HEK293 (cell line): ENCODE results near the gene ADPRHL1.

Experiments
- CTCF ChIA-PET: fragments of 350-600 bp; formaldehyde crosslinking; extraction: SDS; loops from one replicate; lab custom pipeline; 2021; ENCODE audit warnings: antibody characterized with exemption; lab: Yijun Ruan, JAX
- POLR2A ChIA-PET: fragments of 300-600 bp; formaldehyde crosslinking; extraction: SDS; loops from one replicate; lab custom pipeline; 2020; ENCODE audit warnings: antibody characterized with exemption, inconsistent platforms; lab: Yijun Ruan, JAX
- H3K27ac ChIP-seq: fragments of 200-500 bp; sonication (Bioruptor generic); 2 replicates; pipeline ENCODE4 v1.5.1; 2014; ENCODE audit warnings: low read depth, low read length, control low read depth, inconsistent platforms; ENCODE audit errors: extremely low read depth
- H3K36me3 ChIP-seq, 2 experiments: fragments of 200-500 bp in 1 of 2; sonication (Bioruptor generic) in 1 of 2; 1 replicate in 1 of 2; 2 replicates in 1 of 2; pipeline ENCODE4 v1.5.1; 2014 to 2017; ENCODE audit warnings: inconsistent platforms in 2 of 2, low read length in 2 of 2; ENCODE audit not compliant: control insufficient read depth in 2 of 2, insufficient read depth in 1 of 2
- H3K4me1 ChIP-seq: fragments of 200-500 bp; sonication (Bioruptor generic); 2 replicates; pipeline ENCODE4 v1.5.1; 2014; ENCODE audit warnings: mild to moderate bottlenecking, low read length, inconsistent platforms; ENCODE audit not compliant: control insufficient read depth, insufficient read depth
- H3K4me3 ChIP-seq: 2 replicates; pipeline ENCODE4 v1.5.1; 2011; ENCODE audit warnings: low read depth, mild to moderate bottlenecking, control low read depth, low read length, moderate library complexity
- H3K9me3 ChIP-seq: fragments of 200-500 bp; sonication (Bioruptor generic); 2 replicates; pipeline ENCODE4 v1.5.1; 2014; ENCODE audit warnings: low read depth, low read length, inconsistent platforms; ENCODE audit not compliant: control insufficient read depth, insufficient read depth
- GLI2 ChIP-seq: fragments of 450-650 bp; formaldehyde crosslinking; IDR thresholded peaks from 2 replicates; pipeline ENCODE4; 2017; ENCODE audit warnings: missing biosample characterization, missing genetic modification characterization, low read depth, borderline replicate concordance
- GLI4 ChIP-seq: fragments of 450-650 bp; formaldehyde crosslinking; IDR thresholded peaks from 2 replicates; pipeline ENCODE4 v1.5.1; 2016; ENCODE audit warnings: missing biosample characterization, missing genetic modification characterization
- GLIS1 ChIP-seq: fragments of 450-650 bp; formaldehyde crosslinking; IDR thresholded peaks from 2 replicates; pipeline ENCODE4 v1.5.1; 2016; ENCODE audit warnings: missing biosample characterization, missing genetic modification characterization
- HOXA7 ChIP-seq: sonication (generic); formaldehyde crosslinking; IDR thresholded peaks from 2 replicates; pipeline ENCODE4 v1.8.1; 2022; ENCODE audit warnings: missing genetic modification reagents, borderline replicate concordance
- KLF8 ChIP-seq: fragments of 450-650 bp; formaldehyde crosslinking; IDR thresholded peaks from 2 replicates; pipeline ENCODE4 v1.5.1; 2016; ENCODE audit warnings: missing biosample characterization, missing genetic modification characterization
- MZF1 ChIP-seq: fragments of 450-650 bp; formaldehyde crosslinking; IDR thresholded peaks from 2 replicates; pipeline ENCODE4 v1.5.1; 2017; ENCODE audit warnings: missing biosample characterization, missing genetic modification characterization, borderline replicate concordance
- PRDM1 ChIP-seq: fragments of 450-650 bp; formaldehyde crosslinking; IDR thresholded peaks from 2 replicates; pipeline ENCODE4; 2016; ENCODE audit warnings: missing biosample characterization, missing genetic modification characterization
- TCF7L2 ChIP-seq: IDR thresholded peaks from 2 replicates; pipeline ENCODE4 v1.6.1; 2011; ENCODE audit warnings: low read depth, mild to moderate bottlenecking, inconsistent platforms, low read length, moderate library complexity, borderline replicate concordance
- ZNF157 ChIP-seq: fragments of 450-650 bp; formaldehyde crosslinking; IDR thresholded peaks from 2 replicates; pipeline ENCODE4 v1.5.1; 2016; ENCODE audit warnings: missing biosample characterization, missing genetic modification characterization
- ZNF350 ChIP-seq: fragments of 450-650 bp; formaldehyde crosslinking; IDR thresholded peaks from 2 replicates; pipeline ENCODE4 v1.5.0; 2017; ENCODE audit warnings: missing biosample characterization, mild to moderate bottlenecking, missing genetic modification characterization
- ZNF354C ChIP-seq: fragments of 450-650 bp; formaldehyde crosslinking; IDR thresholded peaks from 2 replicates; pipeline ENCODE4 v1.5.1; 2016; ENCODE audit warnings: missing biosample characterization, missing genetic modification characterization, low read depth, borderline replicate concordance
- ZNF426 ChIP-seq: fragments of 450-650 bp; formaldehyde crosslinking; IDR thresholded peaks from 2 replicates; pipeline ENCODE4 v1.5.1; 2017; ENCODE audit warnings: missing biosample characterization, missing genetic modification characterization, mild to moderate bottlenecking, inconsistent platforms, moderate library complexity
- ZNF544 ChIP-seq: fragments of 450-650 bp; formaldehyde crosslinking; IDR thresholded peaks from 2 replicates; pipeline ENCODE4 v1.5.0; 2017; ENCODE audit warnings: missing biosample characterization, missing genetic modification characterization
- ZNF558 ChIP-seq: fragments of 450-650 bp; formaldehyde crosslinking; IDR thresholded peaks from 2 replicates; pipeline ENCODE4 v1.5.1; 2016; ENCODE audit warnings: missing biosample characterization, missing genetic modification characterization
- ZNF600 ChIP-seq: fragments of 450-650 bp; formaldehyde crosslinking; IDR thresholded peaks from 2 replicates; pipeline ENCODE4 v1.5.1; 2016; ENCODE audit warnings: missing biosample characterization, missing genetic modification characterization
- ZNF624 ChIP-seq: fragments of 450-650 bp; formaldehyde crosslinking; IDR thresholded peaks from 2 replicates; pipeline ENCODE4 v1.5.1; 2017; ENCODE audit warnings: missing biosample characterization, missing genetic modification characterization
- ZNF629 ChIP-seq: fragments of 450-650 bp; formaldehyde crosslinking; IDR thresholded peaks from 2 replicates; pipeline ENCODE4 v1.5.1; 2017; ENCODE audit warnings: missing biosample characterization, missing genetic modification characterization
- TF ChIP-seq, protein P1 (sequence below): fragments of 450-650 bp; formaldehyde crosslinking; IDR thresholded peaks from 2 replicates; pipeline ENCODE4 v1.5.1; 2016; ENCODE audit warnings: missing biosample characterization, missing genetic modification characterization
- TF ChIP-seq, protein P2 (sequence below): fragments of 450-650 bp; formaldehyde crosslinking; conservative IDR thresholded peaks from 2 replicates; pipeline ENCODE4 v1.5.1; 2016; ENCODE audit warnings: low read depth, missing biosample characterization, missing genetic modification characterization
- TF ChIP-seq, protein P3 (sequence below): fragments of 450-650 bp; formaldehyde crosslinking; IDR thresholded peaks from 2 replicates; pipeline ENCODE4 v1.5.1; 2017; ENCODE audit warnings: missing biosample characterization, missing genetic modification characterization
- TF ChIP-seq, protein P4 (sequence below): sonication (generic); formaldehyde crosslinking; IDR thresholded peaks from 2 replicates; pipeline ENCODE4 v1.8.1; 2022; ENCODE audit warnings: mild to moderate bottlenecking, moderate library complexity, missing genetic modification reagents
- TF ChIP-seq, protein P5 (sequence below): fragments of 450-650 bp; formaldehyde crosslinking; IDR thresholded peaks from 2 replicates; pipeline ENCODE4 v1.5.1; 2016; ENCODE audit warnings: missing biosample characterization, missing genetic modification characterization, low read depth

The ADPRHL1 gene

DNA sequence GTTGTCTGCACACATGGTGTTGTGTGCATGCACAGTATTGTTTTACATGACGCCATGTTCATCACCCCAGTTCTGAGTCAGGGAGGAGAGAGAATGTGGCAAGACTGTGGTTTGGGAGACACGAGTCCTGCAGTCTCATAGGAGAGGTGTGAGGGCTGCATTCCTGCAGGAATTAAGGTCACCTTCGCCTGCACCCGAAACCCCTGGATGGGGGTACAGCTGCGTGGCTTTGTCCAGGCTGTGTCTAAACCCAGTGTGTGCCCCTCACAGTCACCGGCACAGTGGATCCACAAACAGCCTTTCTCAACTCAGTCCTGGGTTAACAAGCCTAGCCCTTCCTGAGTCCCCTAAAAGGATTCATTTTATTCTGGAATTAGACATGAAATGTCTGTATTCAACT is 5.7 kb downstream of the ADPRHL1 start:
- no peak for TF ChIP-seq ZNF354C
- TF ChIP-seq, protein P1, sequence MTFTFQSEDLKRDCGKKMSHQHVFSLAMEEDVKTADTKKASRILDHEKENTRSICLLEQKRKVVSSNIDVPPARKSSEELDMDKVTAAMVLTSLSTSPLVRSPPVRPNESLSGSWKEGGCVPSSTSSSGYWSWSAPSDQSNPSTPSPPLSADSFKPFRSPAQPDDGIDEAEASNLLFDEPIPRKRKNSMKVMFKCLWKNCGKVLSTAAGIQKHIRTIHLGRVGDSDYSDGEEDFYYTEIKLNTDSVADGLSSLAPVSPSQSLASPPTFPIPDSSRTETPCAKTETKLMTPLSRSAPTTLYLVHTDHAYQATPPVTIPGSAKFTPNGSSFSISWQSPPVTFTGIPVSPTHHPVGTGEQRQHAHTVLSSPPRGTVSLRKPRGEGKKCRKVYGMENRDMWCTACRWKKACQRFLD (tag by site-specific recombination): no peak
- TF ChIP-seq ZNF600: no peak
- TF ChIP-seq, protein P2, sequence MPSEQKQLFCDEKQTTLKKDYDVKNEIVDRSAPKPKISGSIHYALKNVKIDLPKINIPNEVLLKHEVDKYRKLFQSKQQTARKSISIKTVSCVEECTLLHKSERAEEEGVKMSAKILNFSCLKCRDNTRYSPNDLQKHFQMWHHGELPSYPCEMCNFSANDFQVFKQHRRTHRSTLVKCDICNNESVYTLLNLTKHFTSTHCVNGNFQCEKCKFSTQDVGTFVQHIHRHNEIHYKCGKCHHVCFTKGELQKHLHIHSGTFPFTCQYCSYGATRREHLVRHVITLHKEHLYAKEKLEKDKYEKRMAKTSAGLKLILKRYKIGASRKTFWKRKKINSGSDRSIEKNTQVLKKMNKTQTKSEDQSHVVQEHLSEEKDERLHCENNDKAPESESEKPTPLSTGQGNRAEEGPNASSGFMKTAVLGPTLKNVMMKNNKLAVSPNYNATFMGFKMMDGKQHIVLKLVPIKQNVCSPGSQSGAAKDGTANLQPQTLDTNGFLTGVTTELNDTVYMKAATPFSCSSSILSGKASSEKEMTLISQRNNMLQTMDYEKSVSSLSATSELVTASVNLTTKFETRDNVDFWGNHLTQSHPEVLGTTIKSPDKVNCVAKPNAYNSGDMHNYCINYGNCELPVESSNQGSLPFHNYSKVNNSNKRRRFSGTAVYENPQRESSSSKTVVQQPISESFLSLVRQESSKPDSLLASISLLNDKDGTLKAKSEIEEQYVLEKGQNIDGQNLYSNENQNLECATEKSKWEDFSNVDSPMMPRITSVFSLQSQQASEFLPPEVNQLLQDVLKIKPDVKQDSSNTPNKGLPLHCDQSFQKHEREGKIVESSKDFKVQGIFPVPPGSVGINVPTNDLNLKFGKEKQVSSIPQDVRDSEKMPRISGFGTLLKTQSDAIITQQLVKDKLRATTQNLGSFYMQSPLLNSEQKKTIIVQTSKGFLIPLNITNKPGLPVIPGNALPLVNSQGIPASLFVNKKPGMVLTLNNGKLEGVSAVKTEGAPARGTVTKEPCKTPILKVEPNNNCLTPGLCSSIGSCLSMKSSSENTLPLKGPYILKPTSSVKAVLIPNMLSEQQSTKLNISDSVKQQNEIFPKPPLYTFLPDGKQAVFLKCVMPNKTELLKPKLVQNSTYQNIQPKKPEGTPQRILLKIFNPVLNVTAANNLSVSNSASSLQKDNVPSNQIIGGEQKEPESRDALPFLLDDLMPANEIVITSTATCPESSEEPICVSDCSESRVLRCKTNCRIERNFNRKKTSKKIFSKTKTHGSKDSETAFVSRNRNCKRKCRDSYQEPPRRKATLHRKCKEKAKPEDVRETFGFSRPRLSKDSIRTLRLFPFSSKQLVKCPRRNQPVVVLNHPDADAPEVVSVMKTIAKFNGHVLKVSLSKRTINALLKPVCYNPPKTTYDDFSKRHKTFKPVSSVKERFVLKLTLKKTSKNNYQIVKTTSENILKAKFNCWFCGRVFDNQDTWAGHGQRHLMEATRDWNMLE (tag by site-specific recombination): no peak
- POLR2A ChIA-PET: no interaction called here
- no peak overlapping the region for H3K27ac ChIP-seq
- H3K4me1 ChIP-seq: no peaks in the 10 kb centered on the region
- H3K9me3 ChIP-seq: no peaks in the 10 kb centered on the region
- H3K36me3 ChIP-seq: peaks cover 0 to 26% of the 10 kb centered on the region in 2 experiments; a peak in 2 of 3 replicates
- CTCF ChIA-PET: interaction anchor here (1.0 kb wide), 1 partner anchor 10 kb away, joined by 3 read pairs; no protein-coding TSS in a partner anchor
- no peak overlapping the region for H3K4me3 ChIP-seq

DNA sequence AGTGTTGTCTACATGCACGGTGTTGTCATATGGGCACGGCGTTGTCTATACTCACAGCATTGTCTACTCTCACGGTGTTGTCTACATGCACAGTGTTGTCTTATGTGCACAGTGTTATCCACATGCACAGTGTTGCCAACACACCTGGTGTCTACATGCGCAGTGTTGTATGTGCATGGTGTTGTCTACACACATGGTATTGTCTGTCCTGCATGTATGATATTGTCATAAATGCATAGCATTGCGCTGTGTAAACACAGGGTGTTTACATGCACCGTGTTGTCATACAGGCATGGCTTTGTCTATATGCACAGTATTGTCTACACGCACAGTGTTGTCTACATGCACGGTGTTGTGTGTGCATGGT is 6.8 kb downstream of the ADPRHL1 start:
- Histone ChIP-seq H3K4me3 (no peak overlapping the region), H3K9me3 (no peaks in the 10 kb centered on the region), H3K4me1 (no peaks in the 10 kb centered on the region)
- POLR2A ChIA-PET: no interaction called here
- TF ChIP-seq ZNF157: no peak
- TF ChIP-seq GLI4: no peak
- no peak for TF ChIP-seq ZNF544 (tag by site-specific recombination)
- no peak for TF ChIP-seq MZF1 (tag by site-specific recombination)
- TF ChIP-seq ZNF629 (tag by site-specific recombination): no peak
- TF ChIP-seq TCF7L2: no peak
- TF ChIP-seq, protein P3, sequence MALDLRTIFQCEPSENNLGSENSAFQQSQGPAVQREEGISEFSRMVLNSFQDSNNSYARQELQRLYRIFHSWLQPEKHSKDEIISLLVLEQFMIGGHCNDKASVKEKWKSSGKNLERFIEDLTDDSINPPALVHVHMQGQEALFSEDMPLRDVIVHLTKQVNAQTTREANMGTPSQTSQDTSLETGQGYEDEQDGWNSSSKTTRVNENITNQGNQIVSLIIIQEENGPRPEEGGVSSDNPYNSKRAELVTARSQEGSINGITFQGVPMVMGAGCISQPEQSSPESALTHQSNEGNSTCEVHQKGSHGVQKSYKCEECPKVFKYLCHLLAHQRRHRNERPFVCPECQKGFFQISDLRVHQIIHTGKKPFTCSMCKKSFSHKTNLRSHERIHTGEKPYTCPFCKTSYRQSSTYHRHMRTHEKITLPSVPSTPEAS (tag by site-specific recombination): no peak
- no peak for TF ChIP-seq ZNF354C
- no peak for TF ChIP-seq ZNF624 (tag by site-specific recombination)
- no peak for TF ChIP-seq ZNF350 (tag by site-specific recombination)
- TF ChIP-seq, all 188 proteins: peak for 0
- H3K36me3 ChIP-seq: peaks cover 0 to 28% of the 10 kb centered on the region in 2 experiments; a peak in 2 of 3 replicates
- no peak overlapping the region for H3K27ac ChIP-seq
- CTCF ChIA-PET: no interaction called here

DNA sequence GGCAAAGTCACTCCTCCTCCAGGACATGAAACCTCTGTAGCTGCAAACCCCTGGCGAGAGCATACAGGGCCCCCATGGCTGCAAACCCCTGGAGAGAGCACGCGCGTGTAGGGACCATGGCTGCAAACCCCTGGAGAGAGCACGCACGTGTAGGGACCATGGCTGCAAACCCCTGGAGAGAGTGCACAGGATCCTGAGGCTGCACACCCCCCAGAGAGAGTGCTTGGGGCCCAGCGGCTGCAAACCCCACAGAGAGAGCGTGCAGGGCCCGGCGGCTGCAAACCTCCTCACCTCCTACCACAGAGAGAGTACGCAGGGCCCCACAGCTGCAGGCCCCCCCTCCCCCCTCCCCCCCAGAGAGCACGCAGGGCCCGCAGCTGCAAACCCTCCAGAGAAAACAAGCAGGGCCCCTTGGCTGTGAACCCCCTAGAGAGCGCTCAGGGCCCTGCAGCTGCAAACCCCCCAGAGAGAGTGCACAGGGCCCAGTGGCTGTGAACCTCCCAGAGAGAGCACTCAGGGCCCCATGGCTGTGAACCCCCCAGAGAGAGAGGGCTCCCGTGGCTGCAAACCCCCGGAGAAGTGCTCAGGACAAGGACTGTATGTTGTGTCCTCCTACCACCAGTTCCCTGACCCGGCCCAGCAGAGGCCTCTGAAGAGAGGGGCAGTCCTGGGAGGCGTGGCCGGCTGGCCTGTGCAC is 7.3 kb downstream of the ADPRHL1 start:
- H3K9me3 ChIP-seq: no peaks in the 10 kb centered on the region
- no peak overlapping the region for H3K27ac ChIP-seq
- CTCF ChIA-PET: no interaction called here
- H3K36me3 ChIP-seq: peaks cover 0 to 28% of the 10 kb centered on the region in 2 experiments; a peak in 2 of 3 replicates
- no peak overlapping the region for H3K4me3 ChIP-seq
- POLR2A ChIA-PET: no interaction called here
- H3K4me1 ChIP-seq: no peaks in the 10 kb centered on the region
- TF ChIP-seq GLIS1 (tag by site-specific recombination): peak; percentile 87
- TF ChIP-seq, protein P4, sequence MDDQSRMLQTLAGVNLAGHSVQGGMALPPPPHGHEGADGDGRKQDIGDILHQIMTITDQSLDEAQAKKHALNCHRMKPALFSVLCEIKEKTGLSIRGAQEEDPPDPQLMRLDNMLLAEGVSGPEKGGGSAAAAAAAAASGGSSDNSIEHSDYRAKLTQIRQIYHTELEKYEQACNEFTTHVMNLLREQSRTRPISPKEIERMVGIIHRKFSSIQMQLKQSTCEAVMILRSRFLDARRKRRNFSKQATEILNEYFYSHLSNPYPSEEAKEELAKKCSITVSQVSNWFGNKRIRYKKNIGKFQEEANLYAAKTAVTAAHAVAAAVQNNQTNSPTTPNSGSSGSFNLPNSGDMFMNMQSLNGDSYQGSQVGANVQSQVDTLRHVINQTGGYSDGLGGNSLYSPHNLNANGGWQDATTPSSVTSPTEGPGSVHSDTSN: no peak
- TF ChIP-seq GLI2: no peak
- TF ChIP-seq ZNF558 (tag by site-specific recombination): no peak
- no peak for TF ChIP-seq PRDM1
- no peak for TF ChIP-seq HOXA7
- TF ChIP-seq, protein P5, sequence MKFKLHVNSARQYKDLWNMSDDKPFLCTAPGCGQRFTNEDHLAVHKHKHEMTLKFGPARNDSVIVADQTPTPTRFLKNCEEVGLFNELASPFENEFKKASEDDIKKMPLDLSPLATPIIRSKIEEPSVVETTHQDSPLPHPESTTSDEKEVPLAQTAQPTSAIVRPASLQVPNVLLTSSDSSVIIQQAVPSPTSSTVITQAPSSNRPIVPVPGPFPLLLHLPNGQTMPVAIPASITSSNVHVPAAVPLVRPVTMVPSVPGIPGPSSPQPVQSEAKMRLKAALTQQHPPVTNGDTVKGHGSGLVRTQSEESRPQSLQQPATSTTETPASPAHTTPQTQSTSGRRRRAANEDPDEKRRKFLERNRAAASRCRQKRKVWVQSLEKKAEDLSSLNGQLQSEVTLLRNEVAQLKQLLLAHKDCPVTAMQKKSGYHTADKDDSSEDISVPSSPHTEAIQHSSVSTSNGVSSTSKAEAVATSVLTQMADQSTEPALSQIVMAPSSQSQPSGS (tag by site-specific recombination): no peak
- no peak for TF ChIP-seq KLF8
- no peak for TF ChIP-seq ZNF426 (tag by site-specific recombination)
